Stomach (tissue), 4 donors: ENCODE data around the gene ITIH3.

Experiments
- CTCF ChIP-seq, 7 experiments: fragments of 450-650 bp in 4 of 7; fragments of 200-600 bp in 3 of 7; sonication (generic) in 3 of 7; IDR thresholded peaks; one replicate each; pipeline ENCODE4 v1.5.1; 2016 to 2019; ENCODE audit warnings: antibody characterized with exemption in 7 of 7, control low read depth in 2 of 7, mild to moderate bottlenecking in 1 of 7
- EP300 ChIP-seq: sonication (generic); formaldehyde crosslinking; IDR thresholded peaks from one replicate; pipeline ENCODE4 v1.6.1; 2017; ENCODE audit warnings: antibody characterized with exemption

- TF ChIP-seq CTCF (IDR thresholded peaks at IDR 0.05), result no peak
- no peak for TF ChIP-seq EP300
These were observed 29.4 kb downstream of the ITIH3 start for GRCh38 chr3:52824037-52824436.
